ENCODE data around the gene MIOX.
"Not testable (repeated sequence)": the region's sequence is repeated elsewhere in the genome, so short reads cannot be mapped to it uniquely, and the experiment has no call there.

Gene MIOX

DNA sequence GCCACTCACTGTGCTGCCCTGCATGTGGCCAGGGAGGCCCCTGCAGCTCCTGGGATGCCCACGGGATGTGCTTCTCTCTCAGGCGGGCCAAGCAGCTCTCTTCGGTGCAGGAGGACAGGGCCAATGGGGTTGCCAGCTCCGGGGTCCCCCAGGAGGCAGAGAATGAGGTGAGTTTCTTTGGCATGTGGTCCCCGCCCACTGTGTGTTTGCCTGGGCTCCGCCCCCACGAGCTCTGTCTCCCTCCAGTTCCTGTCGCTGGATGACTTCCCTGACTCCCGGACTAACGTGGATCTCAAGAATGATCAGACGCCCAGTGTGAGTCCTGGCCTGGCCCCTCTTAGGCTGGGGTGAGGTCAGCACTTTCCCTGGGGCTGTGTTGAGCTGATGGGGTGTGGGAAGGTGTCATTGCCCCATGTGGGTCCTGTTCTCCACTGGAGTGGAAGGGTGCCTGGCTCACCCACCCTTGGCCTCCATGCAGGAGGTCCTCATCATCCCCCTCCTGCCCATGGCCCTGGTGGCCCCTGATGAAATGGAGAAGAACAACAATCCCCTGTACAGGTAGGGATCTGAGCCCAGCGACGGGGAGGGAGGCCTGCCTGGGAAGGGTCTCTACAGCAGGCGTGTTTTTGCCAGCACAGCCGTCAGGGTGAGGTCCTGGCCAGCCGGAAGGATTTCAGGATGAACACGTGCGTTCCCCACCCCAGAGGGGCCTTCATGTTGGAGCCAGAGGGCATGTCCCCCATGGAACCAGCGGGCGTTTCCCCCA is 31.0 kb downstream of the MIOX start:
- TF ChIP-seq, protein P1, sequence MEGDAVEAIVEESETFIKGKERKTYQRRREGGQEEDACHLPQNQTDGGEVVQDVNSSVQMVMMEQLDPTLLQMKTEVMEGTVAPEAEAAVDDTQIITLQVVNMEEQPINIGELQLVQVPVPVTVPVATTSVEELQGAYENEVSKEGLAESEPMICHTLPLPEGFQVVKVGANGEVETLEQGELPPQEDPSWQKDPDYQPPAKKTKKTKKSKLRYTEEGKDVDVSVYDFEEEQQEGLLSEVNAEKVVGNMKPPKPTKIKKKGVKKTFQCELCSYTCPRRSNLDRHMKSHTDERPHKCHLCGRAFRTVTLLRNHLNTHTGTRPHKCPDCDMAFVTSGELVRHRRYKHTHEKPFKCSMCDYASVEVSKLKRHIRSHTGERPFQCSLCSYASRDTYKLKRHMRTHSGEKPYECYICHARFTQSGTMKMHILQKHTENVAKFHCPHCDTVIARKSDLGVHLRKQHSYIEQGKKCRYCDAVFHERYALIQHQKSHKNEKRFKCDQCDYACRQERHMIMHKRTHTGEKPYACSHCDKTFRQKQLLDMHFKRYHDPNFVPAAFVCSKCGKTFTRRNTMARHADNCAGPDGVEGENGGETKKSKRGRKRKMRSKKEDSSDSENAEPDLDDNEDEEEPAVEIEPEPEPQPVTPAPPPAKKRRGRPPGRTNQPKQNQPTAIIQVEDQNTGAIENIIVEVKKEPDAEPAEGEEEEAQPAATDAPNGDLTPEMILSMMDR (IDR thresholded peaks at IDR 0.05; ENCODE audit: low read depth, low read length), result no peak
- no peak overlapping the region for H3K4me3 ChIP-seq (replicated peaks in 1 of 2; ENCODE audit: low read depth in 2 of 2, low read length in 2 of 2)
- DNase-seq (ENCODE audit: low read depth in 2 of 2), result no peak

DNA sequence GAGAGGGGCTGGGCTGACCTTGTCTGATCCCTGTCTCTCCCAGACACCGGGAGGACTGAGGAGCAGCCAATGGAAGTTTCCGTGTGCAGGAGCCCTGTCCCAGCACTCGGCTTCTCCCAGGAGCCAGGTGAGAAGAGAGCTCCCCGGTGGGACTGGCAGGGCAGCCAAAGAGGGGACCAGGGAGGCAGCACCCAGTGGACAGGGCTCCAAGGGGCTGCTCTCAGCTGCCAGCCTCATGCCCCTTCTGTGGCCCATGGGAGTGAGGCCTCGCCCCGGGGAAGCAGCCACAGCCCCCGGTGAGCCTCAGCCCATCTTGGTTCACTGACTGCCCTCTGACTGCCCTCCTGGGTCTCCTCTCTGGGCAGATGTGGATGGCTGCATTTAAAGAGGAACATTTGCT is 31.9 kb downstream of the MIOX start:
- no peak for DNase-seq (ENCODE audit: low read depth in 2 of 2)
- TF ChIP-seq, protein P1 (IDR thresholded peaks at IDR 0.05; ENCODE audit: low read depth, low read length), result no peak
- H3K4me3 ChIP-seq (replicated peaks in 1 of 2; ENCODE audit: low read depth in 2 of 2, low read length in 2 of 2), result no peak overlapping the region

DNA sequence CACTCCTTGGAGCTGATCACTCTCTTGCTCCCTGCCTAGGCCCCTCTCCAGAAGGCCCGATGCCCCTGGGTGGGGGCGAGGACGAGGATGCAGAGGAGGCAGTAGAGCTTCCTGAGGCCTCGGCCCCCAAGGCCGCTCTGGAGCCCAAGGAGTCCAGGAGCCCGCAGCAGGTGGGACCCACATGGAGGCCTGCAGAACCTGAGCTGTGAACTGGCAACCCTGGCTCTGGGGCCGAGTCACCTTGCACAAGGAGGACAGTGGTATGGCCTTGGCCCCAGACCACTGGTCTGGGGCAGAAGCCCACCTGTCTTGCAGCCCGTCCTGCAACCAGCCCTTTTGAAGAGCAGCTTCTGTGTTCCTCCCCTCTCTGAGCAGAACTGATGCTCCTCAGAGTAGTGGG is 32.5 kb downstream of the MIOX start:
- TF ChIP-seq, protein P1 (IDR thresholded peaks at IDR 0.05; ENCODE audit: low read depth, low read length), result no peak
- no peak for DNase-seq (ENCODE audit: low read depth in 2 of 2)
- no peak overlapping the region for H3K4me3 ChIP-seq (replicated peaks in 1 of 2; ENCODE audit: low read depth in 2 of 2, low read length in 2 of 2)

DNA sequence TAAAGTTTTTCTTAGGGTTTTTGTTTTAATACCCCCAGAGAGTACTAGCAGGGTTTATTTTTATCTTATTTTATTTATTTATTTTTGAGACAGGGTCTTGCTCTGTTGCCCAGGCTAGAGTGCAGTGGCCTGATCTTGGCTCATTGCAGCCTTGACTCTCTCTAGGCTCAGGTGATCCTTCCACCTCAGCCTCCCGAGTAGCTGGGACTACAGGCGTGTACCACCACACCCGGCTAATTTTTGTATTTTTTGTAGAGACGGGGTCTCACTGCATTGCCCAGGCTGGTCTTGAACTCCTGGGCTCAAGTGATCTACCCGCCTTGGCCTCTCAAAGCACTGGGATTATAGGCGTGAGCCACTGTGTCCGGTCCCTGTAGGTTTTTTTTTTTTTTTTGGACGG is 33.5 kb downstream of the MIOX start:
- DNase-seq (ENCODE audit: low read depth in 2 of 2); H3K4me3 ChIP-seq (replicated peaks in 1 of 2; ENCODE audit: low read depth in 2 of 2, low read length in 2 of 2): not testable (repeated sequence)

DNA sequence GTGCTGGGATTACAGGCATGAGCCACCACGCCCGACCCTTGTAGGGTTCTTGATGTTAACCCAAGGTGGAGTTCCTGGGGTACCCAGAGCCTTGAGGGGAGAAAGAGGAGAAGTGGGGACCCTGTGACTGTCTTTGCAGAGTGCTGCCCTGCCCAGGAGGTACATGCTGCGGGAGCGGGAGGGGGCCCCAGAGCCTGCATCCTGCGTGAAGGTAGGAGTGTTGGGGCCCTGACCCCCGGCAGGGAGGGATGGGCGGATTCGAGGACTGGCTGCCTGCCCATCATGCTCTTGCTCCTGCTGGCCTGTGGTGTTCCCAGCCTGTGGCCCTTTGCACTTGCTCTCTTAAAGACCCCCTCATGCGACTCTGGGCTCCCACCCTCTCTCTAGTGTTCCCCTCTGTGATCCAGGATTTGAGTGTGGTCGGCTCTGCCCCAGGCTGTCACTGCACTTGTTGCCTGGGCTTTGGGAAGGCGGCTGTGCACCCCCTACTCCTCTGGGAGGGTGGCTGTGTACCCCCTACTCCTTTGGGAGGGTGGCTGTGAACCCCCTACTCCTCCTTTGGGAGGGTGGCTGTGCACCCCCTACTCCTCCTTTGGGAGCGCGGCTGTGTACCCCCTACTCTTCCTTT is 34.3 kb downstream of the MIOX start:
- DNase-seq (ENCODE audit: low read depth in 2 of 2), result no peak
- TF ChIP-seq, protein P1 (IDR thresholded peaks at IDR 0.05; ENCODE audit: low read depth, low read length), result no peak
- no peak overlapping the region for H3K4me3 ChIP-seq (replicated peaks in 1 of 2; ENCODE audit: low read depth in 2 of 2, low read length in 2 of 2)

DNA sequence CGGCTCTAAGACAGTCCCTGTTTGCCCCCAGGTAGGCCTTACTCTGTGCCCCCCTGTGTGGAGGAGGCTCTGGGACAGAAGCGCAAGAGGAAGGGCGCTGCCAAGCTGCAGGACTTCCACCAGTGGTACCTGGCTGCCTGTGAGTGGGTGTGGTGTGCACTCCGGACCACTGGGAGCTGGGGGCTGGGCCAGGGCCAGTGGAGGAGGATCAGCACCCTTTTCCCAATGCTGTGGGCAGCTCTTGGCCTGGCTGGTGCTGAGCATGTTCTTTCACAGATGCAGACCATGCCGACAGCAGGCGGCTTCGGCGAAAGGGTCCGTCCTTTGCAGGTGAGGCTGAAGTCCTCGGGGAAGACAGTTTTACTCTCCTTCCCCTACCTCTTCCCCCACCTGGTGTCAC is 35.1 kb downstream of the MIOX start:
- no peak for DNase-seq (ENCODE audit: low read depth in 2 of 2)
- TF ChIP-seq, protein P1 (IDR thresholded peaks at IDR 0.05; ENCODE audit: low read depth, low read length), result no peak
- H3K4me3 ChIP-seq (replicated peaks in 1 of 2; ENCODE audit: low read depth in 2 of 2, low read length in 2 of 2), result no peak overlapping the region

DNA sequence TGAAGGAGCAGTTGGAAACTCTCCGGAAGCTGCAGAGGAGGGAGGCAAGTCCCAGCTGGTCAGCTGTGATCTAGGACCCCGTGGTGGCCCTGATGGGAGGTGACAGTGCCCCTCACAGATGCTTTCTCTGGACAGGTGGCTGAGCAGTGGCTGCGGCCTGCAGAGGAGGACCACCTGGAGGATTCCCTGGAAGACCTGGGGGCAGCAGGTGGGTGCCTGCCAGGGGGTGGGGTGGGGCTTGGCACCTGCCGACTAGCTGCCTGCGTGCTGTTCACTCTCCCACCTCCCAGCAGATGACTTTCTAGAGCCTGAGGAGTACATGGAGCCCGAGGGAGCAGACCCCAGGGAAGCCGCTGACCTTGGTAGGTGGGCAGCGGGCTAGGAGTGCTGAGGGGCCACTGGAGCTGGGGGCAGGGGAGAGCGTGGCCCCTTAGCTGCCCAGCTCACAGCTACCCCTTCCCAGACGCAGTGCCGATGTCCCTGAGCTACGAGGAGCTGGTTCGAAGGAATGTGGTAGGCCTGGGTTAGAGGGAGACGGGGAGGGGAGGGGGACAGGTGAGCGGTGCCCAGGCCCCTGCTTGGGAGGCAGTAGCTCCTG is 35.6 kb downstream of the MIOX start:
- TF ChIP-seq, protein P1 (IDR thresholded peaks at IDR 0.05; ENCODE audit: low read depth, low read length), result no peak
- DNase-seq (ENCODE audit: low read depth in 2 of 2), result no peak
- H3K4me3 ChIP-seq (replicated peaks in 1 of 2; ENCODE audit: low read depth in 2 of 2, low read length in 2 of 2), result no peak overlapping the region

All from cardiac fibroblast (primary cell).